Lung (tissue), 12 donors: Measurements from ENCODE around the gene TNFAIP6. TPM values are rescaled to one million over a fixed set of nuclear protein-coding genes. Genes with fewer than 3 reads are reported as not detected.

Experiments used
- ATAC-seq: fragments of 200-7000 bp; cut with Tn5 transposase; one replicate; pipeline ENCODE4 v1.9.1; 2020; ENCODE audit warnings: moderate number of reproducible peaks; ENCODE audit not compliant: insufficient read depth, low FRiP score
- DNase-seq, 3 donors: peaks; one replicate each; pipeline ENCODE4 v3.0.0-alpha.2; 2013 to 2017
- H3K27ac ChIP-seq, 2 donors: one replicate each; pipeline ENCODE4 v1.5.1; 2013; ENCODE audit warnings: mild to moderate bottlenecking in 2 of 2, moderate library complexity in 2 of 2, control low read depth in 1 of 2, inconsistent platforms in 1 of 2, low read depth in 1 of 2, low read length in 1 of 2
- H3K27me3 ChIP-seq, 3 donors: one replicate each; pipeline ENCODE4 v1.5.1; 2013; ENCODE audit warnings: low read length in 2 of 3; ENCODE audit not compliant: control insufficient read depth in 3 of 3, insufficient read depth in 3 of 3
- H3K36me3 ChIP-seq, 4 donors: one replicate each; pipeline ENCODE4 v1.5.1; 2013; ENCODE audit warnings: low read length in 4 of 4, mild to moderate bottlenecking in 1 of 4, moderate library complexity in 1 of 4; ENCODE audit not compliant: control insufficient read depth in 4 of 4, insufficient read depth in 4 of 4
- H3K4me1 ChIP-seq, 5 donors: one replicate each; pipeline ENCODE4 v1.5.1; 2013; ENCODE audit warnings: low read length in 5 of 5, mild to moderate bottlenecking in 2 of 5, moderate library complexity in 1 of 5; ENCODE audit not compliant: control insufficient read depth in 5 of 5, insufficient read depth in 5 of 5
- H3K4me3 ChIP-seq: one replicate; pipeline ENCODE4 v1.5.1; 2013; ENCODE audit warnings: mild to moderate bottlenecking, control low read depth, moderate library complexity
- H3K9ac ChIP-seq, 2 donors: one replicate each; pipeline ENCODE4 v1.5.1; 2013; ENCODE audit warnings: low read length in 2 of 2, control low read depth in 1 of 2; ENCODE audit not compliant: insufficient read depth in 1 of 2
- H3K9me3 ChIP-seq, 4 donors: one replicate each; pipeline ENCODE4 v1.5.1; 2013; ENCODE audit warnings: low read length in 3 of 4, mild to moderate bottlenecking in 1 of 4, moderate library complexity in 1 of 4; ENCODE audit not compliant: control insufficient read depth in 4 of 4, insufficient read depth in 3 of 4
- WGBS, 2 donors: extraction: QIAGEN DNeasy Blood & Tissue Kit; methylation state at CpG; one replicate each; pipeline ENCODE4 v1.1.7; 2013; 5-methylcytosine and 5-hydroxymethylcytosine counted together
- polyA plus RNA-seq, 2 donors: library from polyadenylated mRNA; stranded (reverse); fragments of 200-250 nt; gene quantifications; one replicate each; pipeline ENCODE4 v1.2.1, GENCODE V29; 2013
- total RNA-seq, 2 donors: library from RNA; depleted of rRNA in 1 of 2; stranded (reverse); fragments of >200 nt in 1 of 2; gene quantifications; one replicate each; pipeline ENCODE4 v1.2.1, GENCODE V29; 2014 to 2021
- TF ChIP-seq, protein P1 (sequence below): IDR thresholded peaks from 2 replicates; pipeline ENCODE4 v1.5.1; 2012; ENCODE audit warnings: mild to moderate bottlenecking; ENCODE audit errors: control extremely low read depth, extremely low read depth
- donor health status: control.
- donor health status: control.
- donor health status: Bipolar disorder and iron deficiency.
- donor health status: healthy.
- donor health status: DM: yes; HTN: yes; CAD: no.

TNFAIP6 gene
- total and polyA plus RNA-seq, 4 donors: 1.6 to 134 (median 8.4) TPM

DNA sequence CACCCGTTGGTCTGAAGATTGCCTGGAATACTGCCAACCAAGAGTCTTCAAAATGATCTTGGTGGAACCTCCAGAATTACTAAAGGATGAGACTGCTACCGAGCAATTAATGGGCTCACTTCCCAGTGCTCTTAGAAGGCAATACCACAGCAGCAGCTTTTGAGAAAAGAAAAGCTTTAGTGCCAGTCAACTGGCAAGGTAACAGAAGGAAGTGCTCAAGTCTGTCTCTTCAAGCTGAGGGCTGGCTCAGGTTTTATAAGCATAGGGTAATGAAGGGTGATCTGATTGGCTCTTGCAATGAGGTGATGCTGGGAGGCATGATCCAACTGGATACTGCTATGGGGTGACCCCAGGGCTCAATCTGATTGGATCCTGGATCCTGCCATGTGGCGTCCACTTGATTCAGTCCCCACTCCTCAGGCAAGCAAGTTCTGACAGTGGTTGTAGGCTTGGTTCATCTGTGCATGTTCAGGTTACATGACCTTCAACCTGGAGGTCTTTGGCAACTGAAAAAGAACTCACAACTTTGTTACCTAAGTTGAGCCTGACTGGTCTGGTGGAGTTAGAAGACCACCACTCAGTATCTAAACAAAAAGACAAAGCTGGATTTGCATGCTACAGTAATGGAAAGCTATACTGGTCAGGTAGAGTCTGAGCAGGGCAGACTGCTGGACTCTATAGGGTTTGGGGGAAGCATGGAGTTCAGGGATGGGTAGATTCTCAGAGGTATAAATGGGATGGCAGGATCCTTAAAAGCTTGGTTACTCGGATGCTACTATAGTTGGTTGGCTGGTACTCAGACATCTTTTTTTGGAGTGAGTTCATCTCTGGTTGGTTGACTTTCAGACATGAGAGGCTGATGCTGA lies 38.4 kb downstream of the TNFAIP6 start:
- H3K36me3 ChIP-seq: no peaks in the 10 kb centered on the region
- DNase-seq: no peak
- no peaks in the 10 kb centered on the region for H3K4me1 ChIP-seq
- no peaks in the 10 kb centered on the region for H3K9me3 ChIP-seq
- H3K27me3 ChIP-seq: no peaks in the 10 kb centered on the region
- H3K27ac ChIP-seq: no peak overlapping the region
- WGBS, 2 donors: 90 to 97% methylated on average over 4 of the region's 4 CpGs
- ATAC-seq: no peak
- H3K4me3 ChIP-seq: no peak overlapping the region
- TF ChIP-seq, protein P1, sequence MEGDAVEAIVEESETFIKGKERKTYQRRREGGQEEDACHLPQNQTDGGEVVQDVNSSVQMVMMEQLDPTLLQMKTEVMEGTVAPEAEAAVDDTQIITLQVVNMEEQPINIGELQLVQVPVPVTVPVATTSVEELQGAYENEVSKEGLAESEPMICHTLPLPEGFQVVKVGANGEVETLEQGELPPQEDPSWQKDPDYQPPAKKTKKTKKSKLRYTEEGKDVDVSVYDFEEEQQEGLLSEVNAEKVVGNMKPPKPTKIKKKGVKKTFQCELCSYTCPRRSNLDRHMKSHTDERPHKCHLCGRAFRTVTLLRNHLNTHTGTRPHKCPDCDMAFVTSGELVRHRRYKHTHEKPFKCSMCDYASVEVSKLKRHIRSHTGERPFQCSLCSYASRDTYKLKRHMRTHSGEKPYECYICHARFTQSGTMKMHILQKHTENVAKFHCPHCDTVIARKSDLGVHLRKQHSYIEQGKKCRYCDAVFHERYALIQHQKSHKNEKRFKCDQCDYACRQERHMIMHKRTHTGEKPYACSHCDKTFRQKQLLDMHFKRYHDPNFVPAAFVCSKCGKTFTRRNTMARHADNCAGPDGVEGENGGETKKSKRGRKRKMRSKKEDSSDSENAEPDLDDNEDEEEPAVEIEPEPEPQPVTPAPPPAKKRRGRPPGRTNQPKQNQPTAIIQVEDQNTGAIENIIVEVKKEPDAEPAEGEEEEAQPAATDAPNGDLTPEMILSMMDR: no peak
- no peak overlapping the region for H3K9ac ChIP-seq

GRCh38 chr2:151399981-151400380 lies 42.6 kb downstream of the TNFAIP6 start:
- TF ChIP-seq, protein P1: no peak
- Histone ChIP-seq H3K36me3 (no peaks in the 10 kb centered on the region), H3K27me3 (no peaks in the 10 kb centered on the region), H3K27ac (no peak overlapping the region), H3K9me3 (no peaks in the 10 kb centered on the region), H3K4me1 (no peaks in the 10 kb centered on the region), H3K9ac (no peak overlapping the region), H3K4me3 (no peak overlapping the region)
- ATAC-seq: no peak
- 95 to 97% methylated on average over 1 of the region's 1 CpG for WGBS, 2 donors
- DNase-seq: no peak

DNA sequence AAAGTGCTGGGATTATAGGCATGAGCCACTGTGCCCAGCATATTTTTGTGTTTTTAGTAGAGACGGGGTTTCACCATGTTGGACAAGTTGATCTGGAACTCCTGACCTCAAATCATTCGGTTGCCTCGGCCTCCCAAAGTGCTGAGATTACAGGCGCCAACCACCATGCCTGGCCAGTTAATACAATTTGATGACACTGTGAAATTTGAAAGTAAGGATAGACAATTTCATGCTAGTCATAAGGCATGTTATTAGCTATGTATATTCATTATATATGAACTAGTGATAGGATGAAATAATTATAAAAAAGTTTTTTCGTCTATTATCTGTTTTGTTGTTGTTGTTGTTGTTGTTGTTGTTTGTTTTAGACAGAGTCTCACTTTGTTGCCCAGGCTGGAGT lies 43.8 kb downstream of the TNFAIP6 start:
- Histone ChIP-seq H3K4me1 (no peaks in the 10 kb centered on the region), H3K27ac (no peak overlapping the region), H3K9ac (no peak overlapping the region), H3K4me3 (no peak overlapping the region), H3K9me3 (no peaks in the 10 kb centered on the region), H3K36me3 (no peaks in the 10 kb centered on the region), H3K27me3 (no peaks in the 10 kb centered on the region)
- DNase-seq (no peak), ATAC-seq (no peak)
- 95 to 98% methylated on average over 5 of the region's 5 CpGs for WGBS, 2 donors
- TF ChIP-seq, protein P1: no peak
